ENCODE measurements around the gene SF3B3. TPM values are rescaled to one million over a fixed set of nuclear protein-coding genes. Genes with fewer than 3 reads are reported as not detected.
"Not testable (repeated sequence)": the region's sequence is repeated elsewhere in the genome, so short reads cannot be mapped to it uniquely, and the experiment has no call there.

Gene SF3B3
- total RNA-seq, 2 experiments from 2014 or later: 195 to 441 TPM

- no peak overlapping the region for H3K4me3 ChIP-seq (ENCODE audit: low read depth, low read length, poor library complexity, severe bottlenecking)
- H3K9me2 ChIP-seq (ENCODE audit: insufficient read depth, low read length): no peaks in the 10 kb centered on the region
- no peaks in the 10 kb centered on the region for H3K4me1 ChIP-seq (ENCODE audit: insufficient read depth, low read length, poor library complexity, severe bottlenecking)
- H3K4me2 ChIP-seq (ENCODE audit: low read length): no peak overlapping the region
- BruUV-seq (replicated peaks): no TSS peak
- POLR2A ChIA-PET: no interaction called here
- CTCF ChIA-PET (ENCODE audit: unreplicated experiment): no interaction called here
- H3K79me2 ChIP-seq (ENCODE audit: insufficient read depth, low read depth, low read length): no peaks in the 10 kb centered on the region
- intact Hi-C loops (cut with micrococcal nuclease; ENCODE audit: unreplicated experiment): no loop called here
- H3K27ac ChIP-seq (ENCODE audit: low read depth, low read length, poor library complexity, severe bottlenecking): no peak overlapping the region
- H3K9me3 ChIP-seq (ENCODE audit: low read length): no peaks in the 10 kb centered on the region
- DNase-seq (ENCODE audit: low spot score): no peak
- H2AFZ ChIP-seq (ENCODE audit: low read length): no peak overlapping the region
- no peaks in the 10 kb centered on the region for H3K36me3 ChIP-seq (ENCODE audit: insufficient read depth, low read length)
- TF ChIP-seq EZH2phosphoT487 (IDR thresholded peaks at IDR 0.05; ENCODE audit: borderline replicate concordance, low read depth, low read length): no peak
- TF ChIP-seq, protein P1, sequence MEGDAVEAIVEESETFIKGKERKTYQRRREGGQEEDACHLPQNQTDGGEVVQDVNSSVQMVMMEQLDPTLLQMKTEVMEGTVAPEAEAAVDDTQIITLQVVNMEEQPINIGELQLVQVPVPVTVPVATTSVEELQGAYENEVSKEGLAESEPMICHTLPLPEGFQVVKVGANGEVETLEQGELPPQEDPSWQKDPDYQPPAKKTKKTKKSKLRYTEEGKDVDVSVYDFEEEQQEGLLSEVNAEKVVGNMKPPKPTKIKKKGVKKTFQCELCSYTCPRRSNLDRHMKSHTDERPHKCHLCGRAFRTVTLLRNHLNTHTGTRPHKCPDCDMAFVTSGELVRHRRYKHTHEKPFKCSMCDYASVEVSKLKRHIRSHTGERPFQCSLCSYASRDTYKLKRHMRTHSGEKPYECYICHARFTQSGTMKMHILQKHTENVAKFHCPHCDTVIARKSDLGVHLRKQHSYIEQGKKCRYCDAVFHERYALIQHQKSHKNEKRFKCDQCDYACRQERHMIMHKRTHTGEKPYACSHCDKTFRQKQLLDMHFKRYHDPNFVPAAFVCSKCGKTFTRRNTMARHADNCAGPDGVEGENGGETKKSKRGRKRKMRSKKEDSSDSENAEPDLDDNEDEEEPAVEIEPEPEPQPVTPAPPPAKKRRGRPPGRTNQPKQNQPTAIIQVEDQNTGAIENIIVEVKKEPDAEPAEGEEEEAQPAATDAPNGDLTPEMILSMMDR (conservative IDR thresholded peaks at IDR 0.05; ENCODE audit: low read length): no peak
- no peaks in the 10 kb centered on the region for H4K20me1 ChIP-seq (ENCODE audit: insufficient read depth, low read length)
Observed at GRCh38 chr16:70615945-70616344, 92.3 kb downstream of the SF3B3 start.

- H3K27ac ChIP-seq (ENCODE audit: low read depth, low read length, poor library complexity, severe bottlenecking); intact Hi-C loops (cut with micrococcal nuclease; ENCODE audit: unreplicated experiment); CTCF ChIA-PET (ENCODE audit: unreplicated experiment); H3K9me2 ChIP-seq (ENCODE audit: insufficient read depth, low read length); BruUV-seq (replicated peaks); H2AFZ ChIP-seq (ENCODE audit: low read length); H4K20me1 ChIP-seq (ENCODE audit: insufficient read depth, low read length); H3K79me2 ChIP-seq (ENCODE audit: insufficient read depth, low read depth, low read length); H3K36me3 ChIP-seq (ENCODE audit: insufficient read depth, low read length); DNase-seq (ENCODE audit: low spot score); H3K4me3 ChIP-seq (ENCODE audit: low read depth, low read length, poor library complexity, severe bottlenecking); H3K9me3 ChIP-seq (ENCODE audit: low read length); H3K4me1 ChIP-seq (ENCODE audit: insufficient read depth, low read length, poor library complexity, severe bottlenecking); POLR2A ChIA-PET; H3K4me2 ChIP-seq (ENCODE audit: low read length): not testable (repeated sequence)
Observed at GRCh38 chr16:70621864-70622263, 98.2 kb downstream of the SF3B3 start.

Small RNA genes lying within 50 kb of the gene (small RNA-seq; reads per million reads assigned to genes)
- 402 reads per million, percentile 99 among the genes with 10 or more reads in this experiment for gene SNORD111
- gene SNORD111B: 38.6 reads per million, percentile 98 among the genes with 10 or more reads in this experiment

Other genes starting within 250 kb of the SF3B3 start
- gene AARS1, start 234.3 kb upstream of the SF3B3 start, total RNA-seq (2014; rRNA removed; shearing (Covaris generic)): 182 and 185 TPM in 2 replicates
- gene AARS1, start 234.3 kb upstream of the SF3B3 start, total RNA-seq (2022): 259 and 272 TPM in 2 replicates
- 18.7 and 22.4 TPM in 2 replicates for gene DDX19B, start 224.6 kb upstream of the SF3B3 start, total RNA-seq (2014; rRNA removed; shearing (Covaris generic))
- 20.7 and 22.8 TPM in 2 replicates for gene DDX19B, start 224.6 kb upstream of the SF3B3 start, total RNA-seq (2022)
- 50.3 and 51.6 TPM in 2 replicates for gene DDX19A, start 176.9 kb upstream of the SF3B3 start, total RNA-seq (2014; rRNA removed; shearing (Covaris generic))
- 40.2 and 41.5 TPM in 2 replicates for gene DDX19A, start 176.9 kb upstream of the SF3B3 start, total RNA-seq (2022)
- 42.6 and 44.6 TPM in 2 replicates for gene ST3GAL2, start 84.7 kb upstream of the SF3B3 start, total RNA-seq (2014; rRNA removed; shearing (Covaris generic))
- gene ST3GAL2, start 84.7 kb upstream of the SF3B3 start, total RNA-seq (2022): 48.5 and 61.0 TPM in 2 replicates
- gene FCSK, start 69.2 kb upstream of the SF3B3 start, total RNA-seq (2014; rRNA removed; shearing (Covaris generic)): 6.8 and 7.4 TPM in 2 replicates
- gene FCSK, start 69.2 kb upstream of the SF3B3 start, total RNA-seq (2022): 14.2 and 14.3 TPM in 2 replicates
- gene COG4, start 262 bp upstream of the SF3B3 start, total RNA-seq (2014; rRNA removed; shearing (Covaris generic)): 41.9 and 48.8 TPM in 2 replicates
- 91.6 and 100 TPM in 2 replicates for gene COG4, start 262 bp upstream of the SF3B3 start, total RNA-seq (2022)
- gene IL34, start 122.7 kb downstream of the SF3B3 start, total RNA-seq (2014; rRNA removed; shearing (Covaris generic)): not detected in 2 replicates
- not detected in 2 replicates for gene IL34, start 122.7 kb downstream of the SF3B3 start, total RNA-seq (2022)
- gene MTSS2, start 162.2 kb downstream of the SF3B3 start, total RNA-seq (2014; rRNA removed; shearing (Covaris generic)): 0.05 and 0.19 TPM in 2 replicates
- 0.17 and 0.33 TPM in 2 replicates for gene MTSS2, start 162.2 kb downstream of the SF3B3 start, total RNA-seq (2022)

Measured in OCI-LY7 (cell line).